A673 (cell line): ENCODE measurements around the gene SEPTIN10. TPM values are rescaled to one million over a fixed set of nuclear protein-coding genes. Genes with fewer than 3 reads are reported as not detected.

Experiments
- BruUV-seq: library from RNA; stranded (reverse); fragments of 400-500 nt; replicated peaks from 2 replicates; lab custom pipeline; 2021; lab: Mats Ljungman, UMichigan
- CTCF ChIA-PET: fragments of 300-600 bp; sonication (Branson Sonifier 250); formaldehyde crosslinking; loops from one replicate; lab custom pipeline; 2022; ENCODE audit warnings: antibody characterized with exemption; lab: Charles Lee
- POLR2A ChIA-PET: fragments of 300-600 bp; sonication (Branson Sonifier 250); formaldehyde crosslinking; loops from one replicate; lab custom pipeline; 2022; ENCODE audit warnings: antibody characterized with exemption; ENCODE audit not compliant: low non-redundant PET; lab: Charles Lee
- DNase-seq: peaks from one replicate; pipeline ENCODE4 v3.0.0-alpha.2; 2015; ENCODE audit warnings: low spot score
- H3K27ac ChIP-seq: fragments of 200-600 bp; sonication (generic); 2 replicates; pipeline ENCODE4 v1.5.1; 2016; ENCODE audit warnings: mixed run types, low read depth, mild to moderate bottlenecking, mixed read lengths, antibody characterized with exemption, low read length; ENCODE audit not compliant: poor library complexity, severe bottlenecking
- H3K27me3 ChIP-seq: fragments of 200-600 bp; sonication (generic); replicated peaks from 2 replicates; pipeline ENCODE4 v1.6.1; 2017; ENCODE audit warnings: mixed run types, low read depth, mild to moderate bottlenecking, mixed read lengths, antibody characterized with exemption, low read length; ENCODE audit not compliant: insufficient read depth, poor library complexity
- H3K36me3 ChIP-seq: fragments of 200-600 bp; sonication (generic); 2 replicates; pipeline ENCODE4 v1.6.1; 2016; ENCODE audit warnings: mixed run types, mild to moderate bottlenecking, mixed read lengths, antibody characterized with exemption, low read length; ENCODE audit not compliant: insufficient read depth, poor library complexity, severe bottlenecking
- H3K4me1 ChIP-seq: fragments of 200-600 bp; sonication (generic); 2 replicates; pipeline ENCODE4 v1.6.1; 2017; ENCODE audit warnings: mixed run types, mild to moderate bottlenecking, mixed read lengths, antibody characterized with exemption, low read length; ENCODE audit not compliant: insufficient read depth, poor library complexity, severe bottlenecking
- H3K4me3 ChIP-seq: fragments of 200-600 bp; sonication (generic); 2 replicates; pipeline ENCODE4 v1.5.1; 2016; ENCODE audit warnings: low read depth, mixed run types, mild to moderate bottlenecking, mixed read lengths, low read length; ENCODE audit not compliant: poor library complexity, severe bottlenecking
- H3K9me3 ChIP-seq: fragments of 200-600 bp; sonication (generic); 2 replicates; pipeline ENCODE4 v1.6.1; 2016; ENCODE audit warnings: mixed run types, low read depth, mild to moderate bottlenecking, mixed read lengths, antibody characterized with exemption, low read length; ENCODE audit not compliant: poor library complexity, severe bottlenecking
- CTCF ChIP-seq: fragments of 300-800, 200-600 bp; sonication (generic); conservative IDR thresholded peaks from 2 replicates; pipeline ENCODE4 v1.5.1; 2017; ENCODE audit warnings: low read depth, mild to moderate bottlenecking, antibody characterized with exemption, low read length, moderate library complexity, mixed read lengths
- EZH2 ChIP-seq: fragments of 200-600 bp; sonication (generic); IDR thresholded peaks from 2 replicates; pipeline ENCODE4 v1.6.1; 2017; ENCODE audit warnings: borderline replicate concordance, low read depth, mild to moderate bottlenecking, mixed read lengths, antibody characterized with exemption, low read length; ENCODE audit not compliant: poor library complexity, severe bottlenecking
- intact Hi-C: fragments of 100-400 bp; cut with micrococcal nuclease; formaldehyde crosslinking; loops from one replicate; pipeline ENCODE4 v1.10.0; 2022; ENCODE audit not compliant: unreplicated experiment
- total RNA-seq: library from RNA; stranded (reverse); gene quantifications from 2 replicates; pipeline ENCODE4 v1.2.3, GENCODE V29; 2021

The SEPTIN10 gene
- total RNA-seq, 1 experiment from 2014 or later = 118 TPM

GRCh38 chr2:109535217-109535946 lies 78.4 kb downstream of the SEPTIN10 start:
- no TSS peak for BruUV-seq
- intact Hi-C loops = no loop called here
- no peak for DNase-seq
- no peaks in the 10 kb centered on the region for H3K9me3 ChIP-seq
- no peak overlapping the region for H3K27ac ChIP-seq
- H3K4me1 ChIP-seq = no peaks in the 10 kb centered on the region
- H3K27me3 ChIP-seq = no peaks in the 10 kb centered on the region
- H3K4me3 ChIP-seq = no peak overlapping the region
- no peaks in the 10 kb centered on the region for H3K36me3 ChIP-seq
- POLR2A ChIA-PET = no interaction called here
- CTCF ChIA-PET = no interaction called here
- TF ChIP-seq CTCF = no peak
- no peak for TF ChIP-seq EZH2

GRCh38 chr2:109533823-109534222 lies 79.9 kb downstream of the SEPTIN10 start:
- CTCF ChIA-PET = interaction anchor here (1.8 kb wide), 1 partner anchor 12 kb away, joined by 5 read pairs; no protein-coding TSS in a partner anchor
- no peaks in the 10 kb centered on the region for H3K4me1 ChIP-seq
- BruUV-seq = no TSS peak
- no peaks in the 10 kb centered on the region for H3K27me3 ChIP-seq
- DNase-seq = no peak
- H3K27ac ChIP-seq = no peak overlapping the region
- H3K36me3 ChIP-seq = no peaks in the 10 kb centered on the region
- H3K4me3 ChIP-seq = no peak overlapping the region
- TF ChIP-seq CTCF = no peak
- TF ChIP-seq EZH2 = no peak
- H3K9me3 ChIP-seq = no peaks in the 10 kb centered on the region
- POLR2A ChIA-PET = no interaction called here
- intact Hi-C loops = no loop called here

GRCh38 chr2:109532728-109533076 lies 81.1 kb downstream of the SEPTIN10 start:
- no TSS peak for BruUV-seq
- Histone ChIP-seq H3K27ac (no peak overlapping the region), H3K9me3 (no peaks in the 10 kb centered on the region), H3K36me3 (no peaks in the 10 kb centered on the region), H3K4me1 (no peaks in the 10 kb centered on the region), H3K27me3 (no peaks in the 10 kb centered on the region), H3K4me3 (no peak overlapping the region)
- intact Hi-C loops = no loop called here
- POLR2A ChIA-PET = no interaction called here
- no peak for DNase-seq
- CTCF ChIA-PET = no interaction called here
- no peak for TF ChIP-seq CTCF
- TF ChIP-seq EZH2 = no peak
